Measurements from ENCODE around the gene PCDHGA1.

PCDHGA1 gene

DNA sequence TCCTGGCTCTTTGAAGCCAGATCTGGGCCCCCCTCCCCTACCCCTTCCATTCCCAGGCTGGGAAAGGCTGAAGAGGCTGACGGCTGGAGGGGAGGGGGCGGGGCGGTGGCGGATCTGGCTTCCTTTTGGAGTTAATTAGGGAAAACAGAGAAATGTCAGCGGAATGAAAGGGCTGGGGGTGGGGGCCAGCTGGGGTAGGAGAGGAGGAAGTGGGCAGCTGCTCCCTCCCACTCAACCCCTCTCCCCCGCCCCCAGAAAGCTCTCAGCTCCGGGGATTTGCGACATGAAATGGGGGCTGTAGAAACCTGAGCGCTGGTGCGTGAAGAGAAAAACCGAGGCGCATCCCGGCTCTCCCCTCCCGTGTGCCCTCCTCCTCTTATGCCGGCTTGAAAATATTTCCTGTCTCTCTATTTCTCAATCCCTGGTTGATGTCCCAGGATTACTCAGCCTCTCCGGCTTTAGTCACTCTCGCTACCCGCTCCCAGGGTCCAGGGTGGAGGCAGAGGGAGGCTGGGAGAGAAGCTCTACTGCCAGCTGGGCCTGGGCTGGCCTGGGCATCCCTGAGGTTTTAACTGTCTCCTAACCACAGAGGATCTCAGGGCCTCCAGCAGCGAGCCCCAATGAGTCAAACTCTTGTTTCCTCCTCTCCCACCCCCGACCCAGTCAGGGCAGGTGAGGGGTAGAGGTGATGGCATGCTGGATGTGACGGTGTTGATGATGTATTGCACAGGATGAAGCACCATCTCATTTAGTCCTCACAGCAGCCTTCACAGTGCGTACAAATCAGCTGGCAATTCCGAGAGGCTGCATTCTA lies 178.7 kb downstream of the PCDHGA1 start (continued):
- TF ChIP-seq, protein P1, sequence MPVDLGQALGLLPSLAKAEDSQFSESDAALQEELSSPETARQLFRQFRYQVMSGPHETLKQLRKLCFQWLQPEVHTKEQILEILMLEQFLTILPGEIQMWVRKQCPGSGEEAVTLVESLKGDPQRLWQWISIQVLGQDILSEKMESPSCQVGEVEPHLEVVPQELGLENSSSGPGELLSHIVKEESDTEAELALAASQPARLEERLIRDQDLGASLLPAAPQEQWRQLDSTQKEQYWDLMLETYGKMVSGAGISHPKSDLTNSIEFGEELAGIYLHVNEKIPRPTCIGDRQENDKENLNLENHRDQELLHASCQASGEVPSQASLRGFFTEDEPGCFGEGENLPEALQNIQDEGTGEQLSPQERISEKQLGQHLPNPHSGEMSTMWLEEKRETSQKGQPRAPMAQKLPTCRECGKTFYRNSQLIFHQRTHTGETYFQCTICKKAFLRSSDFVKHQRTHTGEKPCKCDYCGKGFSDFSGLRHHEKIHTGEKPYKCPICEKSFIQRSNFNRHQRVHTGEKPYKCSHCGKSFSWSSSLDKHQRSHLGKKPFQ (tag by site-specific recombination; IDR thresholded peaks at IDR 0.05): no peak
- TF ChIP-seq MEIS1 (CRISPR knock-in tag; IDR thresholded peaks at IDR 0.05; ENCODE audit: borderline replicate concordance) (no peak), ZNF664 (tag by site-specific recombination; IDR thresholded peaks at IDR 0.05) (peak; percentile 72; the same call in 1 of the 2 replicates), SETDB1 (IDR thresholded peaks at IDR 0.05; ENCODE audit: insufficient read length, low read length) (no peak), EGR2 (tag by site-specific recombination; IDR thresholded peaks at IDR 0.05; ENCODE audit: low read depth) (peak; percentile 52), ZNF354C (tag by site-specific recombination; IDR thresholded peaks at IDR 0.05; ENCODE audit: borderline replicate concordance, low read depth) (no peak), ZNF239 (tag by site-specific recombination; IDR thresholded peaks at IDR 0.05) (no peak), TRIM28 (IDR thresholded peaks at IDR 0.05; ENCODE audit: borderline replicate concordance, low read length) (no peak), ZBTB21 (tag by site-specific recombination; IDR thresholded peaks at IDR 0.05) (no peak)
- TF ChIP-seq, protein P2, sequence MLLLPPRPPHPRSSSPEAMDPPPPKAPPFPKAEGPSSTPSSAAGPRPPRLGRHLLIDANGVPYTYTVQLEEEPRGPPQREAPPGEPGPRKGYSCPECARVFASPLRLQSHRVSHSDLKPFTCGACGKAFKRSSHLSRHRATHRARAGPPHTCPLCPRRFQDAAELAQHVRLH (tag by site-specific recombination; IDR thresholded peaks at IDR 0.05): no peak
- TF ChIP-seq, protein P3, sequence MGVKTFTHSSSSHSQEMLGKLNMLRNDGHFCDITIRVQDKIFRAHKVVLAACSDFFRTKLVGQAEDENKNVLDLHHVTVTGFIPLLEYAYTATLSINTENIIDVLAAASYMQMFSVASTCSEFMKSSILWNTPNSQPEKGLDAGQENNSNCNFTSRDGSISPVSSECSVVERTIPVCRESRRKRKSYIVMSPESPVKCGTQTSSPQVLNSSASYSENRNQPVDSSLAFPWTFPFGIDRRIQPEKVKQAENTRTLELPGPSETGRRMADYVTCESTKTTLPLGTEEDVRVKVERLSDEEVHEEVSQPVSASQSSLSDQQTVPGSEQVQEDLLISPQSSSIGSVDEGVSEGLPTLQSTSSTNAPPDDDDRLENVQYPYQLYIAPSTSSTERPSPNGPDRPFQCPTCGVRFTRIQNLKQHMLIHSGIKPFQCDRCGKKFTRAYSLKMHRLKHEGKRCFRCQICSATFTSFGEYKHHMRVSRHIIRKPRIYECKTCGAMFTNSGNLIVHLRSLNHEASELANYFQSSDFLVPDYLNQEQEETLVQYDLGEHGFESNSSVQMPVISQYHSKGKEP (tag by site-specific recombination; IDR thresholded peaks at IDR 0.05): no peak

DNA sequence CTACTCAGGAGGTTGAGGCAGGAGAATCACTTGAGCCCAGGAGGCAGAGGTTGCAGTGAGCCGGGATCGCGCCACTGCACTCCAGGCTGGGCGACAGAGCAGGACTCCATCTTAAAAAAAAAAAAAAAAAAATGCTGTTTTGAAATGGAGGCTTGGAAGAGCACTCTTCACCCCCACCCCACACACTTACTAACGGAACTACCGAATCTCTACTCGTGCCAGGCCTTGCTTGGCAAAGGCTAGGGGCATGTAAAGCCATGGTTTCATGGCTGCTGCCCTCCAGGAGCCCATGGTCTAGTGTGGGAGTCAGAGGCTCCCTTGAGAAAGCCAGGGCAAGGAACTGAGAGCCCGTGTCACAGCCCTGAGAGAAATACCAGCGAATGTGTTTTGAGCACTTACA lies 179.8 kb downstream of the PCDHGA1 start:
- POLR2A ChIA-PET: no interaction called here
- TF ChIP-seq YY1 (tag by site-specific recombination; IDR thresholded peaks at IDR 0.05) (no peak), ZNF777 (tag by site-specific recombination; IDR thresholded peaks at IDR 0.05; ENCODE audit: borderline replicate concordance) (no peak), ZNF266 (tag by site-specific recombination; IDR thresholded peaks at IDR 0.05; ENCODE audit: low read depth) (no peak), ZNF707 (tag by site-specific recombination; IDR thresholded peaks at IDR 0.05) (no peak), SCRT2 (tag by site-specific recombination; IDR thresholded peaks at IDR 0.05) (no peak), ZNF292 (tag by site-specific recombination; IDR thresholded peaks at IDR 0.05; ENCODE audit: borderline replicate concordance, low read depth) (no peak), TRIM28 (IDR thresholded peaks at IDR 0.05; ENCODE audit: borderline replicate concordance, low read length) (no peak), ZNF501 (tag by site-specific recombination; IDR thresholded peaks at IDR 0.05) (no peak)
- H3K36me3 ChIP-seq (ENCODE audit: control insufficient read depth in 2 of 2, insufficient read depth in 1 of 2, low read length in 2 of 2): peaks cover 0 to 16% of the 10 kb centered on the region in 2 experiments; a peak in 1 of 3 replicates
- no peak overlapping the region for H3K27ac ChIP-seq (ENCODE audit: extremely low read depth, low read depth, low read length)
- CTCF ChIA-PET: interaction anchor here (0.6 to 1.7 kb wide), 7 partner anchors 10 to 113 kb away, joined by 3 to 7 read pairs (median 3); partner anchors contain the start of gene PCDHGC3
- H3K4me3 ChIP-seq (ENCODE audit: low read depth, low read length): no peak overlapping the region
- no peaks in the 10 kb centered on the region for H3K9me3 ChIP-seq (ENCODE audit: control insufficient read depth, insufficient read depth, low read depth, low read length)
- no peaks in the 10 kb centered on the region; the same call in 1 of the 2 replicates for H3K4me1 ChIP-seq (ENCODE audit: control insufficient read depth, insufficient read depth, low read length)

DNA sequence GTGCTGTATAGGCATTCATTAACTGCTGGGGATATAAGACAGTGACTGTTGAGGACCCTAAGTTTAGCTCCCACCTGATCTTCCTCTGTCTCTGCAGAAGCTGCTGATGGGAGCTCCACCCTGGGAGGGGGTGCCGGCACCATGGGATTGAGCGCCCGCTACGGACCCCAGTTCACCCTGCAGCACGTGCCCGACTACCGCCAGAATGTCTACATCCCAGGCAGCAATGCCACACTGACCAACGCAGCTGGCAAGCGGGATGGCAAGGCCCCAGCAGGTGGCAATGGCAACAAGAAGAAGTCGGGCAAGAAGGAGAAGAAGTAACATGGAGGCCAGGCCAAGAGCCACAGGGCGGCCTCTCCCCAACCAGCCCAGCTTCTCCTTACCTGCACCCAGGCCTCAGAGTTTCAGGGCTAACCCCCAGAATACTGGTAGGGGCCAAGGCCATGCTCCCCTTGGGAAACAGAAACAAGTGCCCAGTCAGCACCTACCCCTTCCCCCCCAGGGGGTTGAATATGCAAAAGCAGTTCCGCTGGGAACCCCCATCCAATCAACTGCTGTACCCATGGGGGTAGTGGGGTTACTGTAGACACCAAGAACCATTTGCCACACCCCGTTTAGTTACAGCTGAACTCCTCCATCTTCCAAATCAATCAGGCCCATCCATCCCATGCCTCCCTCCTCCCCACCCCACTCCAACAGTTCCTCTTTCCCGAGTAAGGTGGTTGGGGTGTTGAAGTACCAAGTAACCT lies 180.7 kb downstream of the PCDHGA1 start:
- no peaks in the 10 kb centered on the region; the same call in 1 of the 2 replicates for H3K4me1 ChIP-seq (ENCODE audit: control insufficient read depth, insufficient read depth, low read length)
- H3K27ac ChIP-seq (ENCODE audit: extremely low read depth, low read depth, low read length): no peak overlapping the region
- H3K4me3 ChIP-seq (ENCODE audit: low read depth, low read length): no peak overlapping the region
- CTCF ChIA-PET: interaction anchor here (0.5 to 5.8 kb wide), 8 partner anchors 12 to 465 kb away, joined by 3 to 67 read pairs (median 4); partner anchors contain the start of gene PCDHGA11
- no peaks in the 10 kb centered on the region for H3K9me3 ChIP-seq (ENCODE audit: control insufficient read depth, insufficient read depth, low read depth, low read length)
- POLR2A ChIA-PET: no interaction called here
- H3K36me3 ChIP-seq (ENCODE audit: control insufficient read depth in 2 of 2, insufficient read depth in 1 of 2, low read length in 2 of 2): peaks cover 0 to 25% of the 10 kb centered on the region in 2 experiments; a peak in 1 of 3 replicates
- TF ChIP-seq YY2 (tag by site-specific recombination; IDR thresholded peaks at IDR 0.05): no peak
- TF ChIP-seq ZBTB7A (tag by site-specific recombination; IDR thresholded peaks at IDR 0.05; ENCODE audit: low read depth): no peak
- TF ChIP-seq ZNF521 (tag by site-specific recombination; IDR thresholded peaks at IDR 0.05): no peak
- TF ChIP-seq, protein P4, sequence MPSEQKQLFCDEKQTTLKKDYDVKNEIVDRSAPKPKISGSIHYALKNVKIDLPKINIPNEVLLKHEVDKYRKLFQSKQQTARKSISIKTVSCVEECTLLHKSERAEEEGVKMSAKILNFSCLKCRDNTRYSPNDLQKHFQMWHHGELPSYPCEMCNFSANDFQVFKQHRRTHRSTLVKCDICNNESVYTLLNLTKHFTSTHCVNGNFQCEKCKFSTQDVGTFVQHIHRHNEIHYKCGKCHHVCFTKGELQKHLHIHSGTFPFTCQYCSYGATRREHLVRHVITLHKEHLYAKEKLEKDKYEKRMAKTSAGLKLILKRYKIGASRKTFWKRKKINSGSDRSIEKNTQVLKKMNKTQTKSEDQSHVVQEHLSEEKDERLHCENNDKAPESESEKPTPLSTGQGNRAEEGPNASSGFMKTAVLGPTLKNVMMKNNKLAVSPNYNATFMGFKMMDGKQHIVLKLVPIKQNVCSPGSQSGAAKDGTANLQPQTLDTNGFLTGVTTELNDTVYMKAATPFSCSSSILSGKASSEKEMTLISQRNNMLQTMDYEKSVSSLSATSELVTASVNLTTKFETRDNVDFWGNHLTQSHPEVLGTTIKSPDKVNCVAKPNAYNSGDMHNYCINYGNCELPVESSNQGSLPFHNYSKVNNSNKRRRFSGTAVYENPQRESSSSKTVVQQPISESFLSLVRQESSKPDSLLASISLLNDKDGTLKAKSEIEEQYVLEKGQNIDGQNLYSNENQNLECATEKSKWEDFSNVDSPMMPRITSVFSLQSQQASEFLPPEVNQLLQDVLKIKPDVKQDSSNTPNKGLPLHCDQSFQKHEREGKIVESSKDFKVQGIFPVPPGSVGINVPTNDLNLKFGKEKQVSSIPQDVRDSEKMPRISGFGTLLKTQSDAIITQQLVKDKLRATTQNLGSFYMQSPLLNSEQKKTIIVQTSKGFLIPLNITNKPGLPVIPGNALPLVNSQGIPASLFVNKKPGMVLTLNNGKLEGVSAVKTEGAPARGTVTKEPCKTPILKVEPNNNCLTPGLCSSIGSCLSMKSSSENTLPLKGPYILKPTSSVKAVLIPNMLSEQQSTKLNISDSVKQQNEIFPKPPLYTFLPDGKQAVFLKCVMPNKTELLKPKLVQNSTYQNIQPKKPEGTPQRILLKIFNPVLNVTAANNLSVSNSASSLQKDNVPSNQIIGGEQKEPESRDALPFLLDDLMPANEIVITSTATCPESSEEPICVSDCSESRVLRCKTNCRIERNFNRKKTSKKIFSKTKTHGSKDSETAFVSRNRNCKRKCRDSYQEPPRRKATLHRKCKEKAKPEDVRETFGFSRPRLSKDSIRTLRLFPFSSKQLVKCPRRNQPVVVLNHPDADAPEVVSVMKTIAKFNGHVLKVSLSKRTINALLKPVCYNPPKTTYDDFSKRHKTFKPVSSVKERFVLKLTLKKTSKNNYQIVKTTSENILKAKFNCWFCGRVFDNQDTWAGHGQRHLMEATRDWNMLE (tag by site-specific recombination; conservative IDR thresholded peaks at IDR 0.05; ENCODE audit: low read depth): no peak
- no peak for TF ChIP-seq ZNF266 (tag by site-specific recombination; IDR thresholded peaks at IDR 0.05; ENCODE audit: low read depth)
- TF ChIP-seq ZNF776 (tag by site-specific recombination; IDR thresholded peaks at IDR 0.05; ENCODE audit: borderline replicate concordance): no peak
